Measurements from ENCODE around the gene MKLN1. TPM values are rescaled to one million over a fixed set of nuclear protein-coding genes. Genes with fewer than 3 reads are reported as not detected.
"Not testable (repeated sequence)": the region's sequence is repeated elsewhere in the genome, so short reads cannot be mapped to it uniquely, and the experiment has no call there.

MKLN1 gene
- total RNA-seq, 1 donor from 2014 or later = 99.6 TPM

GRCh38 chr7:131501422-131501821 lies 173.7 kb downstream of the MKLN1 start:
- no peak for DNase-seq (ENCODE audit: low spot score)

DNA sequence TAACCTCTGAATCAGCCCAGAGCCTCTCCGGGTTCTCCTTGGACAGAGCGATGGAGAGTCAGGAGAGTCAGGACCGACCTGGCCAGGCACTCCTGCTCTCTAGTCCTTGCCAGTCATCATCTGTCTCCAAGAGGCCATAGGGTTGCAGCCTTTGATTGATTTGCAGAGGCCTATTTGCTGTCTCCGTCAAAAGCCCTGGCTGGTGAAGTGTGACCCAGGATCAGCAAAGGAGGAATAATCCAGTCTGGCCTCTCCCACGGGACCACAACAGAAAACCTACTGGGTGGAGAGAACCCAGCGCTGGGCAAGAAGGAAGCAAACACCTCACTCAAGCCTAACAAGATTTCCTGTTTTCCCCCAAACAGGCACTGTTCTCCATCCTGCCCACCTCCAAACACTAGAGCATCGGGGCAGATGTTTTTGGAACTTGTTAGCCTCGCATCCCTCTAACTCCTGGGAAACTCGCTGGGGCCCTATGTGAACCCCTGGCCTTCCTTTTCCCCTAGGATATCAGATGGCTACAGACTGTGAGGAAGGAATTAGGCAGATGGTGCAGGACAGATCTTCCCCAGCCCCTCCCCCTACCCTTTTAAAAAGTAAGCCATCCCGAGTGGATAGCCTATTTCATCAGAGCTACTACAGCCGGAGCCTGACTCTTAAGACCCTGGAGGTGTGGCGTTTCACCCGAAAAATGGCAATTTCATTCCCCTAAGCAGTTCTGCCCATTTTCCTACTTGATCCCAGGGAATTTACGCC lies 174.4 kb downstream of the MKLN1 start:
- DNase-seq (ENCODE audit: low spot score) = no peak

DNA sequence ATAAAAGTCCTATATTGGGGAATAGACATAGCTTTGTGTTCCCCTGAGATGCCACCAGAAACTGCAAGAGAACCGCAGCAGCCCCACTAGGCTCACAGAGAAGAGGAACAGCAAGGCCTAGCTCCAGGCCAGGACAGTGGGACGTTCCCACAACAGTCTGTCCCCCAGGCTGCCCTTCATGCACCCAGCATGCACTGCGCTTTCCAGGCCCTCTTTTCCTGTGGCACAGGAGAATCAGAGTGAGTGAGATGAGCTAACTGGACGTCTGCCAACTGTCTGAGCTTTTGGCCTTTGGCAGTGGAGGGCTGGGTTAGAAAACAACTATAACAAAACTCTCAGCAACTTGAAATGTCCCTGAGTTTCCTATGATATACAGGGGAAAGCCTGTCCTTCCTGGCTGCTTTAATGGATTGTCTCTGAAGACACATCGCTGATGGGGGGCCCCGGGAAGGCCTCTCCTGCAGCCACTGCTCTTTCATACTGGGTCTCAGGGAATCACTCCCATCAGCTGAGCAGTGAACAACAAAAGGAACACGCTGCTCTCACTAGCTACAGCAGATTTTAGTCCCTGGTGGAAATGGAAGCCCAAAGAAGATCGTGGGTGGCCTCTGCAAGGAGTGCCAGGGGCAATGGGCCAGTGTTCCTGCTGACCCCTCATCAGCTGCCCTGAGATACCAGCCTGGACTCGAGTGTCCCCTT lies 175.3 kb downstream of the MKLN1 start:
- DNase-seq (ENCODE audit: low spot score) = no peak

GRCh38 chr7:131503639-131504038 lies 176.0 kb downstream of the MKLN1 start:
- no peak for DNase-seq (ENCODE audit: low spot score)

- DNase-seq (ENCODE audit: low spot score) = no peak
These were observed 176.7 kb downstream of the MKLN1 start for GRCh38 chr7:131504157-131504899.

DNA sequence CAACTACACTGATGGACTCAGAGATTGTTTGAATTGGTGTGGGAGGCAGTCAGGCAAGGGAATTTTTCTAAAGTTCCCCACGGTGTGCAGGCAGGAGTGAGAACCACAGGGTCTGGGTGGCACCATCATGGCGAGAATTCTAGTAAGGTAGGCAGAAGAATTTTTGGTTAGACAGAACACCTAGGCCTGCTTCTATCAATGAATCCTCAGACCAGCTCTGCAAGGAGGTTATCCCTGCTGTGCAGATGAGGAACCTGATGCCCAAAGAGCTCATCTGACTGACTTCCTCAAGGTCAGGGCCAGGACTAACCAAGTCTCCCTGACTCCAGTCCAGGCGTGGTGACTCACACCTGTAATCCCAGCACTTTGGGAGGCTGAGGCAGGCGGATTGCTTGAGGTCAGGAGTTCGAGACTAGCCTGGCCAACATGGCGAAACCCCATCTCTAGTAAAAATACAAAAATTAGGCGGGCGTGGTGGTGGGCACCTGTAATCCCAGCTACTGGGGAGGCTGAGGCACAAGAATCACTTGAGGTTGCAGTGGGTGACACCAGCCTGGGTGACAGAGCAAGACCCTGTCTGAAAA lies 177.5 kb downstream of the MKLN1 start:
- not testable (repeated sequence) for DNase-seq (ENCODE audit: low spot score)

GRCh38 chr7:131505636-131506557 lies 178.2 kb downstream of the MKLN1 start:
- no peak for DNase-seq (ENCODE audit: low spot score)

- DNase-seq (ENCODE audit: low spot score) = no peak
These were observed 178.9 kb downstream of the MKLN1 start for GRCh38 chr7:131506597-131506996.

DNA sequence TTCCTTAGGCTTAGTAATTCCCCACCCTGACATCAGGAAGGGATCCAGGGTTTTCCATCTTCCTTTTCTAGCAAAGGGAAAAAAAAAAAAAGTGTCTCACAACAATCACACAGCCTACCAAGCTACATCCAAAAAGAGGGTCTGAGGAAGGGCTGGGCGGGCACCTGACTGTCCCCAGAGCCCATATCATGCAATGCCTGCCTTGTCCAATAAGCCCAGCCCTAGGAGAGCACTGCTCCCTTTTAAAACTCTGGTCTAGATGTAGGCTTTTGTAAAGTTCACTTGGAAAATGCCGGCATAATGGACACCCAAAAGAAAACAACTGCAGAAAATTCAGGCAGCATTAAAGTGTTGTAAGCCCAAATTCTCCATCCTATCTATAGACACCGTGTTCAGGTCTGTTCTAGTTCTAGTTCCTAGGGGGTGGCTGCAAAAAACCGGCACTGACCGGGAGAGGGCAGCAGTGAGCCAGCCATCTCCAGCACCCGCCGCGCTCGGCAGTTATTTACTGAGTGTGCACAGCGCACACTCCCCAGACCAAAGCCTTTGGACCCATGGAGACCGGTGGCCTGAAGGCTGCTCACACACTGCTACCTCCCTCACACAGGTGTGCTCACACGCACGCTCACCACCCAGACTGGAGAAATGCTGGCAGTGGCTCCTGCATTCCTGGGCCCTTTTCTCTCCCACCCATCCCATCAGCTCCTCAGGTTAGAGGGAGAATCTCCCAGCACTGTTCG lies 180.1 kb downstream of the MKLN1 start:
- peak; percentile 88 for DNase-seq (ENCODE audit: low spot score)

DNA sequence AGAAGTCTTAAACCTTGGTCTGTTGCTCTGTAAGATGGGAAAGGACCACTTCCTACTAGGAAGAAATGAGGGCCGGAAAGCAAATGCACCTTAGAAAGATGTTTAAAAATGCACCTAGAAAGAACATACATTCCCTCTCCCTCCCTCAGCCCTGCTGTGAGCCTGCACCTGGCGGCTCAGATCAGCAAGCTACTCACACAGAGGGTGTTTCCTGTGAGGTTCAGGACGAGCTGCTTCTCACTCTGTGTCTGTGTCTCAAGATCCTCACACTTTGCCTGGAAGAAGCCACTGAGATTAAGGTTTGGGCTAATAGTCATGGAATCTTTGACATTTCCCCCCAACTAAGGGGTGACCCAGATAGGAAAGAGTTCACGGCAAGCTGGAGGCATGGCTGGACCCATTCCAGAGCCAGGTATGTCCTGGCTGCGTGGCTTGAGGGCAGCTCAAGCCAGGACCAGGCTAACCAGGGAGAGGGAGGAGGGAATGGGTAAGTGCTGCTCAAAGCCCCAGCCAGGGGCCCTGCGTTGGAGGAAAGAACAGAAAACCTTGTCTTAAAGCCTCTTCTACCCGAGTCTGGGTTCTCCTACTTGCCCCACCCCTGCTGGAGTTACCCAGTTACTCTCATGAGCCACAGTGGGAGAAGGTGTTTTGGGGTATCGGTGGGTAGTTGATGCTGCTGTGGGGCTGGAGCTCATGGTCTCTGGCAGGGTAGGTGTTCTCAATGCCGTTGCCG lies 181.2 kb downstream of the MKLN1 start:
- DNase-seq (ENCODE audit: low spot score) = no peak

GRCh38 chr7:131509781-131510180 lies 182.1 kb downstream of the MKLN1 start:
- no peak for DNase-seq (ENCODE audit: low spot score)

- no peak for DNase-seq (ENCODE audit: low spot score)
These were observed 183.4 kb downstream of the MKLN1 start for GRCh38 chr7:131511071-131511470.

DNA sequence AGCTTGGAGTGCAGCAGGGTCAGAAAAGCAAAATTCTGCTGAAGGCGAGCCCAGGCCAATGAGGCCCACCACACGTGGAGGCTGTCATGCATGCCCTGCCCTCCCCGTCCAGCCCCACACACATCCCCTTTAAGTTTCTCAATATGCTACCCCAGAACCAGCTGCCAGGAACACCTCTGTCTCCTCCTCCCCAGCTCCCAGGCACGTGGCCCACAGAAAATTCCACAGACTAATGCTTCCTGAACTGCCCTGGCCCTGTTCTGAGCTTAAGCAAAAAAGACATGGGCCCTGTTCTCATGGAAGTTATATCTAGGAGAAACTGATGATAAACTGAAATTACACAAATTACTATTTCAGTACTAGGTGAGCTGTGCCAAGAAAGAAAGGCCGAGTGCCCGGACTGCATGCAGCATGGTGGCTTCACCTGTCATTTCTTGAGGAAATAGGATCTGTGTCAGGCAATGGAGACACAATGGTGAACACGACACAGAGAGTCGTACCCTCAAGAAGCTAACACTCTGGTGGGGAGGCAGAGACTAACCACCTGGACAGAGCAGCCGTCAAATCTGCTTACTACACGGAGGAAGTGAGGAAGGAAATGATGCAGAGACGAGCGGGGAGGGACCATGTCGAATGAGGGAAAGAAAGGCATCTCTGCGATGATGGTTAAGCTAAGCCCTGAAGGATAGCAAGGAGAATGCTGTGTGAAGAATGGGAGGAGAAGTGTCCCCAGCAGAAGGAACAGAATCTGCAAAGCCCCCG lies 184.3 kb downstream of the MKLN1 start:
- DNase-seq (ENCODE audit: low spot score) = no peak

DNA sequence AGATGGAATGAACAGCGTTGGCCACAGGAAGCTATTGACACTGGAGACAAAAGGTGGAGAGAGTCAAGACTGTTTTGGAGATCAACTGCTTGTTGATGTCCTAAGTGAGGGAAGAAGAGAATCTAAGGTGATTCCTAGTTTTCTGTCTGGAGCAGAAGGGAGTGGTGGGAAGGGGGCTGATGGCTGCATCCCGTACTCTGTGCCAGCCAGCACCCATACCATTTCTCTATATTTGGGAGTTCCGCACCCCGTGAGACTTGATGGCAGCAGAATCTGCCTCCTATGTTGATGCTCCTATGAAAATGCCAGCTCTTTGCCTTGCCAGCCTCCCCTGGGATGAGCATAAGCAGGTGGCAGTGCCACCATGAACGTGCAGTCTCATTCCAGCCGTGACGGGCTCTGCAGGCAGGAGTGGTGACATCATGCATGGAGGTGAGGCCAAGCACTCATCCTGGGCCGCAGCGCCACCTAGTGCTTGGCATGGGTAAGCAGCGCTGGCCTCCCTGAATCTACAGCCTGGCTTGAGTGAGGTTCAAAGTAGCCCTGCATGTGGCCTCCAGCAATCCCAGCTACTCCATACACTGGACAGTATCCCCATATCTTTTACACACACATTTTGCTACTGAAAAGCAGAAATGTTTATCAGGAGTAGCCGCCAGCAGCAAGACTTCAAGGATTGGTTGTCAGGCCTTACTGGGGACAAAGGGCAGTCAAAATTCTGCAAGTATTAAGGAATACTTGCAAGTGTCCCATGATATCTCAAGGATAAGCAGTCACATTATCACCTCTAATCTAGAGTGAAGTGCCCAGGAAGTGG lies 185.8 kb downstream of the MKLN1 start:
- peak; percentile 77 for DNase-seq (ENCODE audit: low spot score)

- DNase-seq (ENCODE audit: low spot score) = not testable (repeated sequence)
These were observed 187.8 kb downstream of the MKLN1 start for GRCh38 chr7:131515471-131515870.

GRCh38 chr7:131517218-131517923 lies 189.7 kb downstream of the MKLN1 start:
- DNase-seq (ENCODE audit: low spot score) = no peak

DNA sequence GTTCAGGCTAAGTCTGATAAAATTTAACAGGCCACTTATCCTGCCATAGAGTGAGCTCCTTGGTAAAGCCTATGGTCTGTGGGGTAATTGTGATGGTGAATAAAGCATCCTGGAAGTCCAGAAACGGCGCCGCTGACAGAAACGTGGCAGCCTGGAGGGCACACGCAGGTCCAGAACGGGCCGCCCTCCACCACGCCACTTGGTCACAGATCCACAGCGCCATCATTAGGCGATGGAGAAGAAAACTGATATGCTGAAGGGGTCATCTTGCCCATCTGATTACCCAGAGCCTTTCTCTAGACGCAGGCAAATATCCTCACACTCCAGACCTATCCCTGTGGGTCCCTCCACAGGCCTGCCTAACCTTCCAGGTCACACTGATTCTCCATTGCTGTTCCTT lies 190.9 kb downstream of the MKLN1 start:
- no peak for DNase-seq (ENCODE audit: low spot score)

Measured in ureter (tissue), 1 donor.